Activated CD4-positive, alpha-beta T cell treated with anti-CD3 and anti-CD28 coated beads, Interleukin-10, Interleukin-2, amounts not matched to agents 100 ng/mL and 50 ng/mL, durations not matched to agents 16 hours and 8 hours (primary cell): ENCODE measurements around the gene INPP5K.
A peak's percentile ranks its signal among the peaks of the same experiment; 100 is the strongest.
"Not testable (repeated sequence)": the region's sequence is repeated elsewhere in the genome, so short reads cannot be mapped to it uniquely, and the experiment has no call there.

Source experiments
- DNase-seq: peaks from one replicate; pipeline ENCODE4 v3.0.0-alpha.2; 2020

The INPP5K gene

DNA sequence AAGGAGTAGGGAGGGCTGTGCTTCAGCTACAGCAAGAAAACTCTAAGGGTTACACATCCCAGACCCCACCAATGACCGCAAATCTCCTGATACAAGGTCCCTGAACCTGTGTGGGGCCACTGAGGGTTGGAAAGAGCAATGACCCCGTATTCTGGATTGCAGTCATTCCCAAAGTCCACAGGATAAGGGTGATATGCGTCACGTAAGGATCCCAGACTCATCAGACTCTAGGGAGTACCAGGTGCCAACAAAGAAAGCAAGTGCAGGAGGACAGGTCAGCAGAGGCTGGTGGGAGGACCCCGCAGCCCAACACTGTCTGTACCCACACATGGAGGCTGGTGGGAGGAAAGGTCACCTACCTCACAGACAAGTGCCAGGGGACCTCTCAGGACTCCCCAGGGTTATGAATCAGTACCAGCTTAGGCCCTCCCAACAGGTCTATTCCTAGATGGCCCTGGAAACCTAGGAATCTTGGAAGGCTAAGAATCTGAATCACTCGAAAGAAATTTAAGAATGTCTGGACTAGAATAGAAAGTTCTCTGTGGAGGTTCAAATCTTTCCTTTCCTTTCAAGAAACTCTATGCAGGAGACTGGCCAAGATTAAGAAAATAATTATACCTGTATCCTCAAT, 30.0 kb upstream of the INPP5K start:
- DNase-seq: no peak

- no peak for DNase-seq
Measured at GRCh38 chr17:1545618-1546017, 29.2 kb upstream of the INPP5K start.

DNA sequence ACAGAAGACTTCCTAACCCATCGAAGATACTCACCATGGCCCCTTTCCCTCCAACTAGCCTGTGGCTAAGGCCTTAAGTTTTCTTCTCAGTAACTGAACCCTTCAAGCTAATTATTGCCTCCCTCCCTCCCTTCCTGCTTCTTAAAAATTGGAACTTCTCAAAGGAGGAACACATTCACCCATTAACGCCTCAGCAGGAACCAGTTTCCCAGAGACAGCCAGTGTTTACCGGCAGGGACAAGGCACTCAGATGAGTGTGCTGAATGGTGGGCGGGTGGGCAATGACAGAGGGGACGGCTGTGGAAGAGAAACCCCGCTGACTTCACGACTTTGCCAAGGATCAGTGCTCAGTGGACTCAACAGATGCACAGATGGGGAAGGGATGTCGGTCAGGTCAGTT, 25.9 kb upstream of the INPP5K start:
- DNase-seq: no peak

- DNase-seq: peak; percentile 41
Measured at GRCh38 chr17:1541367-1541904, 25.0 kb upstream of the INPP5K start.

DNA sequence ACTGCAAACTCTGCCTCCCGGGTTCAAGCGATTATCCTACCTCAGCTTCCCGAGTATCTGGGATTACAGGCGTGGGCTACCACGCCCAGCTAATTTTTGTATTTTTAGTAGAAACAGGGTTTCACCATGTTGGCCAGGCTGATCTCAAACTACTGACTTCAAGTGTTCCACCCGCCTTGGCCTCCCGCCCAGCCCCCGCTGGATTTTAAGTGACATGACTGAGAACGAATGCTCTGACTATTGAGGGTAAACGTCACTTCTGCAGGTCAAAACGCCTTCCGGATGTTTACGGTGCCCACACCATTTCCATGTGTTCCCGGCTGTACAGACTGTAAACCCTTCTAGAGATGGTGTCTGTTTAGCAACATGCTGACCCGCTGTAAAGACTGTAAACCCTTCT, 23.4 kb upstream of the INPP5K start:
- DNase-seq: no peak

DNA sequence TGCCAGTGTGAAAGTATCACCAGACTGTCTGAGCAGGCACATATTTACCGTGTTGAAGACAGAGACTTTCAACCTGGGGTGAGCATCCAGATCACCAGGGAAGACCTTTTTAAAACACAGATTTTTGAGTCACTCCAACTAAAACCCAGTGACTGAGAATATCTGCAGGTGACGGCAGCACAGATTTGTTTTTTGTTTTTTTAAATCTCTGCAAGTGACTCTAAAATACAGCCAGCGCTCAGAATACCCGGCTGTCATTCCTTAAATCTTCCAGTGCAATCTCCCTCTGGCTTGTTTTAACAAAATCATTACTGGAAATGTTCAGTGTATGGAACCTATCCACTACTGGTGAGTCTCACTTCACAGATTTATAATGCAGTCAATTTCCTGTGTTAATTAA, 19.3 kb upstream of the INPP5K start:
- no peak for DNase-seq

DNA sequence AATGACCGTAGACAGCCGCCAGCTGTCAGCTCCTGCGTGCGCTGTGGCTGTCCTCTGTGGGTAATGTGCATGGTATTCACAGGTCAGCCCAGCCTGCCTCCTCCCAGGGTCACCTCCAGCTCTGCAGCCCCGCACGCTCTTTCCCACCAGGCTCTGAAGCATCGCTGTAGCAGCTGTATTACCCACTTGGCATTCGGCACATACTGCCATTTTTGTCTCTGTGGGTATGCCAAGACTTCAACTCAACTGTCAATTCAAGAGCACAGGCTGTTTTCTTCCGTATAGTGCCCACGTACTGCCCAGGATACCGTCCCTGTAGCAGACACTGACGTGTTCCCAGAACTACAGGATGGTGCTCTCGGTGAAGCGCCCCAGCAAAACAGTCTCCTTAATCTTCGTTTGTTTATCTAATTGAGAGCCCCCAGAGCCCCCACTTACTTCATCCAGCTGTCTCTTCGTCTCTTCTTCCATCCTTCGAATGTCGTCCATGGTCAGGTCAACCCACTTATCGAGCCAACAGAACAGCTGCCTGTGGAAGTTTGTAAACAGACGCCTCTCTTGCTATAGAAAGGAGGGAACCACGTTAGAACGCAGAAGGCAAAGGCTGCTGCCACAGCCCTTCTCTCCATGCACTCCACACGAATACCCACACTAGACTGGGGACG, 17.4 kb upstream of the INPP5K start:
- no peak for DNase-seq

DNA sequence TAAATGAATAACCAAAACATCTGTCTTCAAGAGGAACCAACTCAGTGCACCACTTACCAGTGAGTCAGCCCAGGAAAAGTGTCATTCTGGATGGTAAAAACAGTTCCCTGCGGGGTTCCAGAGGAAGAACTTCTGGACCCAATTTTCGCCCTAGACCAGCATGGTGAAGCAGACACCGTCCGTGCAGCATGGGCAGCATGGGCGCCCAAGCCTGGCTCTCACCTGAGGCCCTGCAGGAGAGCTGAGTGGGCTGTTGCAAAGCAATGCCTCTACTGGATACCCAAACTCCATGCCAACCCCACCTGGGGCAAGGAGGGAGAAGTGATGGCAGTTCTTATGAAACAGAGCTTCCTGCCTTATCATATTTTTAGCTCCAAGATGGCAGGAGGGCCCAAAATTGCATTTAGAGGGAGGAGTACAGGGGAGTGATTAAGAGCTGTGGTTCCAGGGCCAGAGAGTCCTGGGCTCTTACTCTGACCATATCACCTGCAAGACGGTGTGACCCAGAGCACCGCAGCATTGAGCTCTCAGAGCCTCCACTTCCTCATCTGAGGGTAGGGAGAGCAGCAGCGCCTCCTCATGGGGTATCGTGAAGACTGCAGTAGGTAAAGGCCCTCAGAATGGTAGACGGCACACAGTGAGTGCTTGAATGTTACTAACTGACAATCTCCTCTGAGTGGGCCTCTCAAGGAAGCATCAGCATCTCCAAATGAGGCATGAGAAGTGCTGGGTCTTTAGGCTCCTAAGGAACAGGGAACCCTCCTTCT, 16.6 kb upstream of the INPP5K start:
- peak; percentile 35 for DNase-seq

DNA sequence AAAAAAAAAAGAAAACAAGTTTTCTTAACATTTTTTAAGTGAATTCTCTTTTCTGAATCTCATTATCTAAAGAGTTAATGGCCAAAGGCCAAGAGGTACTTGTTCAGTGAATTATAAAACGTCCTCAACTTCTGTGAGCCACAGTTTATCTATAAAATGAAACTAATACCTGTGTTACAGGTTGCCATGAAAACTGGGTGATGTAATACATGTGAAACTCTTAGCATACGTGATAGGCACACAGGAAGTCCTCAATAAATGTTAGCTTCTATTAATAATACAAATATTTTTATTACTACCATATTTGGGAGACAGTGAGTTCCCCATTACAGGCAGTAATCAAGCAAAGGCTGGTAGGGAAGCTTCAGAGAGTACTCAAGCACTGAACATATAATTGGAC, 13.5 kb upstream of the INPP5K start:
- DNase-seq: no peak

DNA sequence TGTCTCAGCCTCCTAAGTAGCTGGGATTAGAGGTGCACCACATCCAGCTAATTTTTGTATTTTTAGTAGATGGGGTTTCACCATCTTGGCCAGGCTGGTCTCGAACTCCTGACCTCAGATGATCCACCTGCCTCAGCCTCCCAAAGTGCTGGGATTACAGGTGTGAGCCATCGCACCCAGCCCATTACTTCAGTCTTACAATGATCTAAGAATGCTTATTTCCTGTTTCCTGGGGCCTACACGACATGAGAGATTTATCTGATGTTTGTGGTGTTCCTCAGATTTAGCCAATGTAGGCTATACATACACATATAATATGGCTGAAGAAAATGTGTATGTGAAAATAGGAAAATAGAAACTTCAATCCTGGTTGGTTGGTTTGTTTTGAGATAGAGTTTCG, 10.5 kb upstream of the INPP5K start:
- DNase-seq: peak; percentile 10

GRCh38 chr17:1522626-1523025, 6.2 kb upstream of the INPP5K start:
- no peak for DNase-seq

DNA sequence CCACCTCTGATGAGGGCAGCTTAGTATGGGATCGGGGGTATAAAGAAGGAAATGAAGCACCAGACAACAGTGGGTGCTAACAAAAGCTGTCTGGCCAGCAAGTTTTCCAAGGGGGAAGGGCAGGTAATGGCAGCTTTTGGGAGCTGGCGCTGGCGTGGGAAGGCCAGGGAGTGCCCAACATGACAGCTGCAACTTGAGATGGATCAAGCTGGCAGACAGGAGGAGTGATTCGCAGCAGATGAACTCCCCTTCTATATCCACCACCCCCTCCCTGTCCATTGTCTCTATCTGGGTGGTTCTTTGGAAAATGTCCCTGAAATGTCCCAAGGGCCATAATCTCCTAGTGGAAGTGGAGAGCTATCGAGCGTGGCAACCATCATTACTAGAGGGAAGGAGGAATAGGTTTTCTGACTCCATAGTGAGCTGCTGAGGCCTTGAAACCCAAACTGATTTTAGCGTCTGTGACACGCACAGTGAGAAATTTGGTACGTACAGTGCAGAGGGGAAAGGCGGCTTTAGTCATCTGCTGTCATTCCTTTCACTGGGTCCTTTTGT, 4.8 kb upstream of the INPP5K start:
- no peak for DNase-seq

- DNase-seq: no peak
Measured at GRCh38 chr17:1519678-1520077, 3.3 kb upstream of the INPP5K start.

GRCh38 chr17:1518410-1518809, 2.0 kb upstream of the INPP5K start:
- no peak for DNase-seq

GRCh38 chr17:1515640-1516387, 598 bp downstream of the INPP5K start:
- peak; percentile 70 for DNase-seq

GRCh38 chr17:1512351-1512750, 4.1 kb downstream of the INPP5K start:
- no peak for DNase-seq

DNA sequence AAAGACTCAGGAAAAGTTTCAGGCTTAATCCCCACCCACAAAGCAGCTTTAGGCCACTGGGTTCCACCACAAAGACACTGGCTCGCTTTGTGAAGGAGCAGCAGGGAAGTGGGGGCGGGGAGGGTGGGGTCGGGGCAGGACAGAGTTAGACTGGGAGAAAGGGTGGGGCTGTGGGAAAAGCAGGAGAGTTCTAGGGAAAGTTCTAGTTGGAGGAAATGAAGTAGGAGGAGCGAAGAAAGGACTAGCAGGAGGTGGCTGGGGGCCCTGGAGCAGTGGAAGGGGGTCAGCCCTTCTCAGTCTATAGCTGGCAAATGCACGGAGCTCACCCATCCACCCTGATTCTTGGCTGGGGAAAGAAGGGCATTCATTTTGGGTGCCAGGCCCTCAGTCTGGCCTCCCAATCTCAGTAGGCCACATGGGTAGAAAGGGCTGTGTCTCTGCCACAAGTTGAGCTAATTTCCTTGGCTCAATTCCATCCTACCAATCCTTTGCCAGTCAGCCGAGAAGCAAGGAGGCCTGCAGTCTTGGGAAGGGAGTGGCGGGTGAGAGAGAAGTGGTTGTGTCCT, 4.6 kb downstream of the INPP5K start:
- no peak for DNase-seq

- DNase-seq: no peak
Measured at GRCh38 chr17:1511290-1511689, 5.1 kb downstream of the INPP5K start.

GRCh38 chr17:1509290-1509881, 7.0 kb downstream of the INPP5K start:
- DNase-seq: no peak

GRCh38 chr17:1508709-1509108, 7.7 kb downstream of the INPP5K start:
- DNase-seq: not testable (repeated sequence)

- DNase-seq: no peak
Measured at GRCh38 chr17:1506649-1507267, 9.7 kb downstream of the INPP5K start.

- DNase-seq: no peak
Measured at GRCh38 chr17:1505586-1505985, 10.8 kb downstream of the INPP5K start.
